ENCODE data around the gene ZNF563.
"Not testable (repeated sequence)": the region's sequence is repeated elsewhere in the genome, so short reads cannot be mapped to it uniquely, and the experiment has no call there.

The ZNF563 gene

GRCh38 chr19:12333162-12334159 is at the start of gene ZNF563:
ZNF563 (minus strand) TSS chr19:12333633; CDS start chr19:12333482, 151 bp downstream.
- peak; percentile 90 for DNase-seq (ENCODE audit: insufficient read length, low spot score)
- peak; percentile 76 for TF ChIP-seq POLR2A (IDR thresholded peaks at IDR 0.05; ENCODE audit: low read depth, low read length)
- FAIRE-seq = peak; percentile 96

GRCh38 chr19:12380444-12380737 is 47.0 kb upstream of the ZNF563 start:
- no peak for TF ChIP-seq POLR2A (IDR thresholded peaks at IDR 0.05; ENCODE audit: low read depth, low read length)
- no peak for FAIRE-seq
- no peak for DNase-seq (ENCODE audit: insufficient read length, low spot score)

- TF ChIP-seq POLR2A (IDR thresholded peaks at IDR 0.05; ENCODE audit: low read depth, low read length) = no peak
- DNase-seq (ENCODE audit: insufficient read length, low spot score) = no peak
- FAIRE-seq = no peak
These were observed 46.5 kb upstream of the ZNF563 start for GRCh38 chr19:12379732-12380443.

GRCh38 chr19:12374026-12374425 is 40.6 kb upstream of the ZNF563 start:
- no peak for TF ChIP-seq POLR2A (IDR thresholded peaks at IDR 0.05; ENCODE audit: low read depth, low read length)
- FAIRE-seq (no peak), DNase-seq (ENCODE audit: insufficient read length, low spot score) (no peak)

GRCh38 chr19:12365236-12366162 is 32.1 kb upstream of the ZNF563 start, which contains the start of gene ZNF442:
ZNF442 (minus strand) TSS chr19:12365683; CDS start chr19:12363631, 2,052 bp downstream.
- FAIRE-seq (peak; percentile 95), DNase-seq (ENCODE audit: insufficient read length, low spot score) (peak; percentile 95)
- peak; percentile 90 for TF ChIP-seq POLR2A (IDR thresholded peaks at IDR 0.05; ENCODE audit: low read depth, low read length)

- no peak for FAIRE-seq
- DNase-seq (ENCODE audit: insufficient read length, low spot score) = no peak
- TF ChIP-seq POLR2A (IDR thresholded peaks at IDR 0.05; ENCODE audit: low read depth, low read length) = no peak
These were observed 31.2 kb upstream of the ZNF563 start for GRCh38 chr19:12364391-12365235.

GRCh38 chr19:12362236-12362635 is 28.8 kb upstream of the ZNF563 start:
- FAIRE-seq; DNase-seq (ENCODE audit: insufficient read length, low spot score): not testable (repeated sequence)

- no peak for TF ChIP-seq POLR2A (IDR thresholded peaks at IDR 0.05; ENCODE audit: low read depth, low read length)
These were observed 19.9 kb upstream of the ZNF563 start for GRCh38 chr19:12353375-12353774.

GRCh38 chr19:12350890-12351197 is 17.4 kb upstream of the ZNF563 start:
- FAIRE-seq (no peak), DNase-seq (ENCODE audit: insufficient read length, low spot score) (no peak)
- no peak for TF ChIP-seq POLR2A (IDR thresholded peaks at IDR 0.05; ENCODE audit: low read depth, low read length)

More at GRCh38 chr19:12353375-12353774, 19.9 kb upstream of the ZNF563 start:
- no peak for FAIRE-seq
- DNase-seq (ENCODE audit: insufficient read length, low spot score) = no peak

- no peak for DNase-seq (ENCODE audit: insufficient read length, low spot score)
- TF ChIP-seq POLR2A (IDR thresholded peaks at IDR 0.05; ENCODE audit: low read depth, low read length) = no peak
- no peak for FAIRE-seq
These were observed 16.9 kb upstream of the ZNF563 start for GRCh38 chr19:12350185-12350889.

GRCh38 chr19:12346896-12347295 is 13.5 kb upstream of the ZNF563 start:
- DNase-seq (ENCODE audit: insufficient read length, low spot score) (no peak), FAIRE-seq (no peak)
- no peak for TF ChIP-seq POLR2A (IDR thresholded peaks at IDR 0.05; ENCODE audit: low read depth, low read length)

- no peak for DNase-seq (ENCODE audit: insufficient read length, low spot score)
- no peak for TF ChIP-seq POLR2A (IDR thresholded peaks at IDR 0.05; ENCODE audit: low read depth, low read length)
- FAIRE-seq = no peak
These were observed 11.8 kb upstream of the ZNF563 start for GRCh38 chr19:12345197-12345596.
